ENCODE measurements around the gene FAM83G.
"Not testable (repeated sequence)": the region's sequence is repeated elsewhere in the genome, so short reads cannot be mapped to it uniquely, and the experiment has no call there.

DNA sequence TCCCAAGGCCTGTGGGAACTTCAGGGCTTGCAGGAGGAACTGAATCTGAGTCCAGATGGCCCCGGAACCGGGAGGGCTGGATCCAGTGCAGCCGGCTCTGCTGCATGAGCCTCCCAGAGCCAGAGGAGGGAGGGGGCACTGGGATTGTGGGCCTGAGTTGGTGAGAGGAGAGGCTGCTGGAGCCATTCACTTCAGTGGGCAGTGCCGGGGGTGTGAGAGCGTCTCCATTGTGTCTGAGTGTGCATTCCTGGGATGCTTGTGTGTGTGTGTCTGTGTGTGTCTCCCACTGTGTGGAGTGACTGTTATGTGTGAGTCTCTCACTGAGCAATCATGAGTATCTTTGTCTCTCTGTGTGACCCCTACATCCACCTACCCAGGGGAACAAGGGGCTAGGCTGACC is 25.2 kb upstream of the FAM83G start:
- TF ChIP-seq CTCF (IDR thresholded peaks at IDR 0.05; ENCODE audit: poor library complexity); EZH2 (IDR thresholded peaks at IDR 0.05; ENCODE audit: borderline replicate concordance): not testable (repeated sequence)

Measured in hepatocyte (in vitro differentiated cells).